Prostate gland (tissue), 2 donors: ENCODE data around the gene MCF2.

Experiments used
- POLR2A ChIP-seq: fragments of 450-650 bp; IDR thresholded peaks from one replicate; pipeline ENCODE4 v1.6.1; 2016; ENCODE audit warnings: antibody characterized with exemption, mild to moderate bottlenecking
- TF ChIP-seq, protein P1 (sequence below), 4 experiments: fragments of 200-600 bp in 2 of 4; fragments of 450-650 bp in 2 of 4; sonication (generic) in 2 of 4; IDR thresholded peaks; 1 replicate in 3 of 4; 2 replicates in 1 of 4; pipeline ENCODE4 v1.5.1; 2016 to 2019; ENCODE audit warnings: antibody characterized with exemption in 4 of 4, mild to moderate bottlenecking in 2 of 4, moderate library complexity in 2 of 4

DNA sequence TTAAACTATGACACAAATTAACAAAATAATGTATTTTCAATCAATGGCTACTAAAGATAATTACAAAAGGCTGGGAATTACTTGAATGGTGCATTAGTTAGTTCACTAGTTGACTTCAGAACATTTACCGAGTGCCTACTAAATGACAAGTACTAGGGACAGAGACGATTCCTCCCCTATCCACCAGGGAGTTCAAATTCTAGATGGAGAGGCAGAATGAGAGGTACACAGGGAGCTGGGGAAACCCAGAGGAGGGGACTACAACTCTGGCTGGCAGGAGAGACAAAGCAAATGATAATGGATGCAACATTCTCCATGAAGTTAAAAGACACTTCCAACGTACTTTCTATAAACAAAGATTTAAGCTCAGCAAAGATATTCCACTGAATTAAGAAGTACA is 43.1 kb upstream of the MCF2 start:
- TF ChIP-seq, protein P1, sequence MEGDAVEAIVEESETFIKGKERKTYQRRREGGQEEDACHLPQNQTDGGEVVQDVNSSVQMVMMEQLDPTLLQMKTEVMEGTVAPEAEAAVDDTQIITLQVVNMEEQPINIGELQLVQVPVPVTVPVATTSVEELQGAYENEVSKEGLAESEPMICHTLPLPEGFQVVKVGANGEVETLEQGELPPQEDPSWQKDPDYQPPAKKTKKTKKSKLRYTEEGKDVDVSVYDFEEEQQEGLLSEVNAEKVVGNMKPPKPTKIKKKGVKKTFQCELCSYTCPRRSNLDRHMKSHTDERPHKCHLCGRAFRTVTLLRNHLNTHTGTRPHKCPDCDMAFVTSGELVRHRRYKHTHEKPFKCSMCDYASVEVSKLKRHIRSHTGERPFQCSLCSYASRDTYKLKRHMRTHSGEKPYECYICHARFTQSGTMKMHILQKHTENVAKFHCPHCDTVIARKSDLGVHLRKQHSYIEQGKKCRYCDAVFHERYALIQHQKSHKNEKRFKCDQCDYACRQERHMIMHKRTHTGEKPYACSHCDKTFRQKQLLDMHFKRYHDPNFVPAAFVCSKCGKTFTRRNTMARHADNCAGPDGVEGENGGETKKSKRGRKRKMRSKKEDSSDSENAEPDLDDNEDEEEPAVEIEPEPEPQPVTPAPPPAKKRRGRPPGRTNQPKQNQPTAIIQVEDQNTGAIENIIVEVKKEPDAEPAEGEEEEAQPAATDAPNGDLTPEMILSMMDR (IDR thresholded peaks at IDR 0.05): no peak
- no peak for TF ChIP-seq POLR2A
